ENCODE results near the gene PECR. TPM values are rescaled to one million over a fixed set of nuclear protein-coding genes. Genes with fewer than 3 reads are reported as not detected.

The PECR gene
- 10.1 TPM for total RNA-seq
- polyA plus RNA-seq: 5.7 TPM
- long read RNA-seq, donor 1: 0 reads
- long read RNA-seq, donor 2, partial matches to known transcripts: 0 of 5 reads
- long read RNA-seq, donor 2, other reads (novel, unspliced or antisense): 0 of 5 reads
- long read RNA-seq, donor 3, partial matches to known transcripts: 0 of 2 reads
- long read RNA-seq, donor 3, other reads (novel, unspliced or antisense): 0 of 2 reads
- long read RNA-seq, donor 4, partial matches to known transcripts: 0 of 1 reads
- long read RNA-seq, donor 4, other reads (novel, unspliced or antisense): 0 of 1 reads
- long read RNA-seq, donor 5, transcript PECR-201 (8 exons, 1,853 nt): major isoform, 6 of 6 reads
- long read RNA-seq, donor 5, partial matches to known transcripts: 0 of 6 reads
- long read RNA-seq, donor 5, other reads (novel, unspliced or antisense): 0 of 6 reads
- long read RNA-seq, donor 6, partial matches to known transcripts: 0 of 1 reads
- long read RNA-seq, donor 6, other reads (novel, unspliced or antisense): 0 of 1 reads
- long read RNA-seq, donor 7, transcript PECR-201 (8 exons, 1,853 nt): major isoform, 5 of 5 reads
- long read RNA-seq, donor 7, partial matches to known transcripts: 0 of 5 reads
- long read RNA-seq, donor 7, other reads (novel, unspliced or antisense): 0 of 5 reads
- long read RNA-seq, donor 8, partial matches to known transcripts: 0 of 1 reads
- long read RNA-seq, donor 8, other reads (novel, unspliced or antisense): 0 of 1 reads
- long read RNA-seq, donor 9, partial matches to known transcripts: 0 of 1 reads
- long read RNA-seq, donor 9, other reads (novel, unspliced or antisense): 0 of 1 reads
- long read RNA-seq, donor 10: 0 reads

DNA sequence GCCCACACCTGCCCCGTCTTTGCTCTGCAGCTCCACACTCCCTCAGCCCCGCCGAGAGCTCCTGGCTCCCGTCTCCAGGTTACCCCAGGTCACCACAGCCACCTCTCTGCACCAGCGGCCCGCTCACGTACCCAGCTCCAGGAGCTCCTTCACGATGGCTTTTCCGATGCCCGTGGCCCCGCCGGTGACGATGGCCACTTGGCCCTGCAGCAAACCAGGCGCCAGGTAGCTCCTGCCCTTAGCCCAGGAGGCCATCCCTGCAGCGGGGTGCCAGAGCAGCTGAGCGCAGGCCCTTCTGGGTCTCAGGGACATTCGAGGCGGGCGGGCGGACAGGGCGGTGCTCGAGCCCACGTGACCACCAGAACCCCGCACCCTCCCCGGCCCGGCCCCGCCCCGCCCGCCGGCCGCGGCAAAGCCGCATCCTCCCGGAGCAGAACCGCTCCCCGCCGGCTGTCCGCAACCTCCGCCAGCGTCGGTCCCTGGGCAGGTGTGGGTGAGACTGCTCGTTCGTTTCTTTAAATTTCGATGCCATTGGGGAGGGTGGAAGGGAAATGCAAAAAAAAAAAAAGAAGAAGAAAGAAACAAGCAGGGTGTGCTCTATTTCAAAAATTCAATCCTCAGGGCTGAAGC, at the start of gene PECR, which contains the start of gene TMEM169:
TSS of gene PECR (minus strand) at position 323 of the 630 bp plus-strand sequence. CDS start at position 255, 68 bp downstream.
TSS of gene TMEM169 (plus strand) at position 433 of the 630 bp plus-strand sequence. CDS start 14,045 bp downstream, outside the sequence.
- Histone ChIP-seq H3K27ac (ENCODE audit: low read depth in 1 of 2, low read length in 1 of 2) (peak within 1 kb of the TSS; percentile 55 to 58), H3K9me3 (ENCODE audit: control insufficient read depth in 2 of 2, insufficient read depth in 1 of 2, low read length in 1 of 2) (no peaks in the 10 kb centered on the region), H3K27me3 (ENCODE audit: control insufficient read depth in 2 of 2, insufficient read depth in 1 of 2, low read length in 1 of 2) (no peaks in the 10 kb centered on the region), H3K4me1 (ENCODE audit: control insufficient read depth in 2 of 2, insufficient read depth in 2 of 2, low read length in 2 of 2) (peaks cover 26 to 43% of the 10 kb centered on the region in 2 donors), H3K4me3 (ENCODE audit: low read length in 2 of 2) (peak within 1 kb of the TSS; percentile 59 to 77), H3K36me3 (ENCODE audit: control insufficient read depth in 2 of 2, insufficient read depth in 2 of 2, low read length in 1 of 2) (no peaks in the 10 kb centered on the region)
- 1% methylated on average over 44 of the region's 44 CpGs for WGBS
- peak in 5 of 9 donors; percentile 40 to 72 (median 58) for DNase-seq (ENCODE audit: low read depth in 6 of 9, low spot score in 9 of 9)

GRCh38 chr2:216130346-216130971, 48.9 kb upstream of the PECR start:
- DNase-seq (ENCODE audit: low read depth in 6 of 9, low spot score in 9 of 9): no peak
- Histone ChIP-seq H3K4me1 (ENCODE audit: control insufficient read depth in 2 of 2, insufficient read depth in 2 of 2, low read length in 2 of 2) (no peaks in the 10 kb centered on the region), H3K4me3 (ENCODE audit: low read length in 2 of 2) (no peak overlapping the region), H3K27me3 (ENCODE audit: control insufficient read depth in 2 of 2, insufficient read depth in 1 of 2, low read length in 1 of 2) (no peaks in the 10 kb centered on the region), H3K36me3 (ENCODE audit: control insufficient read depth in 2 of 2, insufficient read depth in 2 of 2, low read length in 1 of 2) (peaks cover 44 to 98% of the 10 kb centered on the region in 2 donors), H3K9me3 (ENCODE audit: control insufficient read depth in 2 of 2, insufficient read depth in 1 of 2, low read length in 1 of 2) (no peaks in the 10 kb centered on the region), H3K27ac (ENCODE audit: low read depth in 1 of 2, low read length in 1 of 2) (no peak overlapping the region)
- 96% methylated on average over 6 of the region's 6 CpGs for whole genome bisulfite sequencing

DNA sequence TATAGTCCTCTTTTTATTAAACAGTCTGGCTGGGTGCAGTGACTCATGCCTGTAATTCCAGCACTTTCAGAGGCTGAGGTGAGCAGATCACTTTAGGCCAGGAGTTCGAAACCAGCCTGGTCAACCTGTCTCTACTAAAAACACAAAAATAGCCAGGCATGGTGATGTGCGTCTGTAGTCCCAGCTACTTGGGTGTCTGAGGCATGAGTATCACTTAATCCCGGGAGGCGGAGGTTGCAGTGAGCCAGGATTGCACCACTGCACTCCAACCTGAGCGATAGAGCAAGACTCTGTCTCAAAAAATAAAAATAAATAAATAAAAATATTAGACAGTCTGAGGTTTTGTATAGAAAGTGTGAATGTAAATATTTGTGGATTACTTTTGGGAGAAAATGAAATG, 45.3 kb upstream of the PECR start:
- no peak overlapping the region for H3K4me3 ChIP-seq (ENCODE audit: low read length in 2 of 2)
- WGBS: 97% methylated on average over 5 of the region's 5 CpGs
- DNase-seq (ENCODE audit: low read depth in 6 of 9, low spot score in 9 of 9): no peak
- H3K36me3 ChIP-seq (ENCODE audit: control insufficient read depth in 2 of 2, insufficient read depth in 2 of 2, low read length in 1 of 2): peaks cover 23 to 97% of the 10 kb centered on the region in 2 donors
- H3K4me1 ChIP-seq (ENCODE audit: control insufficient read depth in 2 of 2, insufficient read depth in 2 of 2, low read length in 2 of 2): no peaks in the 10 kb centered on the region
- no peak overlapping the region for H3K27ac ChIP-seq (ENCODE audit: low read depth in 1 of 2, low read length in 1 of 2)
- H3K27me3 ChIP-seq (ENCODE audit: control insufficient read depth in 2 of 2, insufficient read depth in 1 of 2, low read length in 1 of 2): no peaks in the 10 kb centered on the region
- H3K9me3 ChIP-seq (ENCODE audit: control insufficient read depth in 2 of 2, insufficient read depth in 1 of 2, low read length in 1 of 2): no peaks in the 10 kb centered on the region

GRCh38 chr2:216121255-216121654, 39.6 kb upstream of the PECR start:
- no peak overlapping the region for H3K4me3 ChIP-seq (ENCODE audit: low read length in 2 of 2)
- 93% methylated on average over 3 of the region's 3 CpGs for WGBS
- H3K27ac ChIP-seq (ENCODE audit: low read depth in 1 of 2, low read length in 1 of 2): no peak overlapping the region
- no peak for DNase-seq (ENCODE audit: low read depth in 6 of 9, low spot score in 9 of 9)
- no peaks in the 10 kb centered on the region for H3K9me3 ChIP-seq (ENCODE audit: control insufficient read depth in 2 of 2, insufficient read depth in 1 of 2, low read length in 1 of 2)
- no peaks in the 10 kb centered on the region for H3K27me3 ChIP-seq (ENCODE audit: control insufficient read depth in 2 of 2, insufficient read depth in 1 of 2, low read length in 1 of 2)
- H3K4me1 ChIP-seq (ENCODE audit: control insufficient read depth in 2 of 2, insufficient read depth in 2 of 2, low read length in 2 of 2): no peaks in the 10 kb centered on the region
- peaks cover 47 to 98% of the 10 kb centered on the region in 2 donors for H3K36me3 ChIP-seq (ENCODE audit: control insufficient read depth in 2 of 2, insufficient read depth in 2 of 2, low read length in 1 of 2)

DNA sequence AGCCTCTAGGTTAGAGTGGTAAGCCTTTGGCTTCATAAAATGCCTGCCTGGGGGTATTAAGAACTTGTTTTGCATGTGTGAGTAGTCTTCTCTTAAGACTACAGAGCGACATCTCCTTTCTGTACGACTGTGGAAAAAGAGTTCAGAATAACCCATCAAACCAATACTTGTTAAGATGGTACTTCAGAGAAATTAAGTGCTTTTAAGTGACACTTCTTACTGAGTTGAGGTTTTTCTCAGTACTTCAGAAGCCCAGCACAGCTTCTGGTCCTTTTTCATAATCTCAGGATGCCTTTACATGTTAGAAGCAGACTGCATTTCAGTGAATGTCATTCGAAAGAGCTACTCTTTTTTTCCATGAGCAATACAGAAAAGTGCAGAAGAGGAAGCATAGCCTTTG, 38.4 kb upstream of the PECR start:
- no peaks in the 10 kb centered on the region for H3K27me3 ChIP-seq (ENCODE audit: control insufficient read depth in 2 of 2, insufficient read depth in 1 of 2, low read length in 1 of 2)
- no peaks in the 10 kb centered on the region for H3K9me3 ChIP-seq (ENCODE audit: control insufficient read depth in 2 of 2, insufficient read depth in 1 of 2, low read length in 1 of 2)
- H3K27ac ChIP-seq (ENCODE audit: low read depth in 1 of 2, low read length in 1 of 2): no peak overlapping the region
- 60% methylated on average over 3 of the region's 3 CpGs for WGBS
- H3K4me3 ChIP-seq (ENCODE audit: low read length in 2 of 2): no peak overlapping the region
- peak in 2 of 9 donors; percentile 20 to 52 for DNase-seq (ENCODE audit: low read depth in 6 of 9, low spot score in 9 of 9)
- H3K36me3 ChIP-seq (ENCODE audit: control insufficient read depth in 2 of 2, insufficient read depth in 2 of 2, low read length in 1 of 2): peaks cover 42 to 91% of the 10 kb centered on the region in 2 donors
- H3K4me1 ChIP-seq (ENCODE audit: control insufficient read depth in 2 of 2, insufficient read depth in 2 of 2, low read length in 2 of 2): peaks cover 3 to 5% of the 10 kb centered on the region in 2 donors

- no peak overlapping the region for H3K4me3 ChIP-seq (ENCODE audit: low read length in 2 of 2)
- peaks cover 3 to 9% of the 10 kb centered on the region in 2 donors for H3K4me1 ChIP-seq (ENCODE audit: control insufficient read depth in 2 of 2, insufficient read depth in 2 of 2, low read length in 2 of 2)
- no peak overlapping the region for H3K27ac ChIP-seq (ENCODE audit: low read depth in 1 of 2, low read length in 1 of 2)
- no peaks in the 10 kb centered on the region for H3K9me3 ChIP-seq (ENCODE audit: control insufficient read depth in 2 of 2, insufficient read depth in 1 of 2, low read length in 1 of 2)
- no peak for DNase-seq (ENCODE audit: low read depth in 6 of 9, low spot score in 9 of 9)
- no peaks in the 10 kb centered on the region for H3K27me3 ChIP-seq (ENCODE audit: control insufficient read depth in 2 of 2, insufficient read depth in 1 of 2, low read length in 1 of 2)
- peaks cover 42 to 87% of the 10 kb centered on the region in 2 donors for H3K36me3 ChIP-seq (ENCODE audit: control insufficient read depth in 2 of 2, insufficient read depth in 2 of 2, low read length in 1 of 2)
- WGBS: 88% methylated on average over 2 of the region's 2 CpGs
Observed at GRCh38 chr2:216119146-216119545, 37.5 kb upstream of the PECR start.

- DNase-seq (ENCODE audit: low read depth in 6 of 9, low spot score in 9 of 9): no peak
- no peaks in the 10 kb centered on the region for H3K9me3 ChIP-seq (ENCODE audit: control insufficient read depth in 2 of 2, insufficient read depth in 1 of 2, low read length in 1 of 2)
- H3K27ac ChIP-seq (ENCODE audit: low read depth in 1 of 2, low read length in 1 of 2): no peak overlapping the region
- H3K4me1 ChIP-seq (ENCODE audit: control insufficient read depth in 2 of 2, insufficient read depth in 2 of 2, low read length in 2 of 2): peaks cover 3 to 11% of the 10 kb centered on the region in 2 donors
- 96% methylated on average over 1 of the region's 1 CpG for WGBS
- H3K4me3 ChIP-seq (ENCODE audit: low read length in 2 of 2): no peak overlapping the region
- H3K36me3 ChIP-seq (ENCODE audit: control insufficient read depth in 2 of 2, insufficient read depth in 2 of 2, low read length in 1 of 2): peaks cover 44 to 87% of the 10 kb centered on the region in 2 donors
- no peaks in the 10 kb centered on the region for H3K27me3 ChIP-seq (ENCODE audit: control insufficient read depth in 2 of 2, insufficient read depth in 1 of 2, low read length in 1 of 2)
Observed at GRCh38 chr2:216118474-216118873, 36.9 kb upstream of the PECR start.

DNA sequence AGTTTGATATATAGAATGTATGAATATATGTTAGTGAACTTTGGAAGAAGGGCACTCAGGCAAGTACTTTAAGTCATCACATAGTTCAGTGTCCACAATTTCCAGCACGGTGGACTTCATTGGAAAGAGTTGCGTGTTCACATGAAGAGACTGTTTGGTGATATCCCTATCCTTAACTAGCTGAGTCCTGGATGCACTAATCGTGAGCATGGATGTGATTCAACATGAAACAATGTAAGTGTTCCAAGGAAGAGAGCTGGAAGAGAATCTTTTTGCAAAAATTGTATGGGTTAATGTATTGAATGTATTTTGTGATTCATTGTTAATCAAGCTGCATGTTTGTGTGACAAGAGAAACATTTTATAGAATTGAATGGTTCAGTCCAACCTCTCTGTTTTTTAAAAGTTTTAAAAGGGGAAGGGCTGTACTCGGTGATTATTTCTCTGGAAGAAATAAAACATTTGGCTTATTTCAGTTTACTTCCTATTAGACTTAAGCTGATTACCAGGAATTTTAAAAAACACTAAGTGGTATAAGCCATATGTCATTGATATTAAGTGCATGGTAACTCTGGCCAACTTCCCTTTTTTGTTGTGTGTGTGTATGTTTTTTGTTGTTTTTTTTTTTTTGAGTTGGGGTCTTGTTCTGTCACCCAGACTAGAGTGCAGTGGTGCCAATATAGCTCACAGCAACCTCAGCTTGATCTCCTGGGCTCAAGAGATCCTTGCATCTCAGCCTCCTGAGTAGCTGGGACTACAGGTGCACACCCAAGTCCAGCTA, 36.1 kb upstream of the PECR start:
- Histone ChIP-seq H3K27me3 (ENCODE audit: control insufficient read depth in 2 of 2, insufficient read depth in 1 of 2, low read length in 1 of 2) (no peaks in the 10 kb centered on the region), H3K4me3 (ENCODE audit: low read length in 2 of 2) (no peak overlapping the region), H3K9me3 (ENCODE audit: control insufficient read depth in 2 of 2, insufficient read depth in 1 of 2, low read length in 1 of 2) (no peaks in the 10 kb centered on the region), H3K36me3 (ENCODE audit: control insufficient read depth in 2 of 2, insufficient read depth in 2 of 2, low read length in 1 of 2) (peaks cover 50 to 88% of the 10 kb centered on the region in 2 donors), H3K27ac (ENCODE audit: low read depth in 1 of 2, low read length in 1 of 2) (no peak overlapping the region), H3K4me1 (ENCODE audit: control insufficient read depth in 2 of 2, insufficient read depth in 2 of 2, low read length in 2 of 2) (peaks cover 3 to 11% of the 10 kb centered on the region in 2 donors)
- DNase-seq (ENCODE audit: low read depth in 6 of 9, low spot score in 9 of 9): no peak
- 90% methylated on average over 4 of the region's 4 CpGs for WGBS
